ENCODE results near the gene COL11A2.

Gene COL11A2

DNA sequence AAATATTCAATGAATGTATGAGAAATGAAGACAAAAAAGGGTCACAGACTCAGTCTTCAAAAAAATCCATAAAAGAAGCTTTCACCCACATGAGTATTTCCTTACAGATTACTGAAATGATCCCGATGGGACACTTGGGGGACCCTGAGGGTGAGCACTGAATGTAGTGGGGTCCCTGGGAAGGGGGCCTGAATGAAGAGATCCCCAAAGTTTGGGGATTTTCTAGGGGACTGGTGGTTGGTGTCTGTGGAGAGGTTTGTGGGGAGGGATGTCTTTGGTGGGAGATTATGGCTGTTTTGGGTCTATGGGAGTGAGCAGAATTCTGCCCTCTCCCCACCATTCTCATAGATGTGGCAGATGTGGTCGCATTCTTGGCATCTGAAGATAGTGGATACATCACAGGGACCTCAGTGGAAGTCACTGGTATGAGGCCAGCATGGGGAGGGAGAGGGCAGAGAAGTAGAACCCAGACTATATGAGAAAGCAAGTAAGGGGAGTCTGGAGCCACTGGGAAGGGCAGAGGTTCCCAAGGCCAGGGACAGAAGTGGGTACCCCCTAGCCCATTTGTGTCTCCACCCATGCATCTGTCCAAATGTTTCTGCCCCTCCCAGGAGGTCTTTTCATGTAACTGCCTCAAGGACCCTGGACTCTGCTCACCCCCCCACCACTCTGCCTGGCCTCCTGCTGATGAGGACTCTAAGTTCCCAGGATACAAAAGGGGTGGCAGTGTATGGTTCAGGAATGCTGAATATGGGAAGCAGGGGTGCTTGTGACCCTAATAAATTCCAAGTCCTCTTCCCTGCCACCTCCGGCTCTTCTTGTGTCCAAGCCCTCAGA is 14.0 kb upstream of the COL11A2 start:
- DNase-seq: no peak

DNA sequence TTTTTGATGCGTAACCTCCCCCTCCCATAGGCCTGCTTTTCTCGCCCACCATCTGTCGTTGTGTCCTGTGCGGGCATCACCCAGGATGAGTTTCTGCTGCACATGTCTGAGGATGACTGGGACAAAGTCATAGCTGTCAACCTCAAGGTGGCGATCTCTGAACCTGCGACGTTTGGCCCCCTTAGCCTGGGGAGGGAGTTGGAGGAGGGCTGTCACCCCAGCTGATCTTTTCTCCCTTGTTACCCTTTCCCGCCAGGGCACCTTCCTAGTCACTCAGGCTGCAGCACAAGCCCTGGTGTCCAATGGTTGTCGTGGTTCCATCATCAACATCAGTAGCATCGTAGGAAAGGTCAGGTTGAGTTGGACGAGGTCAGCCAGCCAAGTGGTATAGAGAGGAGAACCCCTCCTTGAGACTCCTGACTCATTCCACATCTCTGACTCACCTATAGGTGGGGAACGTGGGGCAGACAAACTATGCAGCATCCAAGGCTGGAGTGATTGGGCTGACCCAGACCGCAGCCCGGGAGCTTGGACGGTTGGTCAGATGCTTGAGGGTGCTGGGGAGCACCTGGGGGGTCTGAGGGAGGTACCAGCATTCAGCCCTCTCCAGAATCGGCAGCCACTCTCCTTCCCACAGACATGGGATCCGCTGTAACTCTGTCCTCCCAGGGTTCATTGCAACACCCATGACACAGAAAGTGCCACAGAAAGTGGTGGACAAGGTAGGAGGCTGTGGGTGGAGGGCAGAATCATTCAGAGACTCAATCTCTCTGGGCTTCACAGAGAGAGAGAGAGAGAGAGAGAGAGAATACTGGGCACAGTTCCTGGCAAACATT is 13.1 kb upstream of the COL11A2 start:
- peak; percentile 5 for DNase-seq

DNA sequence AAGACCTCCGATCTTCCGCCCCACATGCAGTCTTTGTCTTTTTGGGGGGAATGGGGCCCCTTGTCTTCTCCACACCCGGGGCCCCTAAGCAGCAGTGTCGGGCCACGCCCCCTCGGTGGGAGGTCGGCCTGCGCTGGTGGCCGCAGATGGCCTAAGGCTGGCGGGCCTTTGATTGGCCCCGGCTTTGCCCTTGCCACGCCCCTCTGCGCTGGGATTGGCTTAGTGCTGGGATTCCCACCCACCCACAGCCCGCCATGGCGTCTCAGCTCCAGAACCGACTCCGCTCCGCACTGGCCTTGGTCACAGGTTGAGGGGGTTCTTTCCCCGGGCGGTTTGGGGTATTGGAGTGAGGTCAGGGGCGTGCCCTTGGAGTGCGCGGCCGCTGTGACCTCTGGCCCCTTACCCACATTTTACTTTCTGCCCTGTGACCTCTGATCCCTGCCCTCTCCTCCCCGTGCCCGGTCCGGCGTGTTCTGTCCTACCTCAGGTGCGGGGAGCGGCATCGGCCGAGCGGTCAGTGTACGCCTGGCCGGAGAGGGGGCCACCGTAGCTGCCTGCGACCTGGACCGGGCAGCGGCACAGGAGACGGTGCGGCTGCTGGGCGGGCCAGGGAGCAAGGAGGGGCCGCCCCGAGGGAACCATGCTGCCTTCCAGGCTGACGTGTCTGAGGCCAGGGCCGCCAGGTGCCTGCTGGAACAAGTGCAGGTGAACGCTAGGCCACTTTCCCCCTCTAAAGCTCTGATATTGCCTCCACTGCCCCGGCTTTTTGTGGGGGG is 12.3 kb upstream of the COL11A2 start, which contains the start of gene HSD17B8:
Gene HSD17B8, plus strand, starts transcription at position 241 of the 776 bp plus-strand sequence. Its CDS starts 14 bp downstream, at position 255.
- peak; percentile 90 for DNase-seq

DNA sequence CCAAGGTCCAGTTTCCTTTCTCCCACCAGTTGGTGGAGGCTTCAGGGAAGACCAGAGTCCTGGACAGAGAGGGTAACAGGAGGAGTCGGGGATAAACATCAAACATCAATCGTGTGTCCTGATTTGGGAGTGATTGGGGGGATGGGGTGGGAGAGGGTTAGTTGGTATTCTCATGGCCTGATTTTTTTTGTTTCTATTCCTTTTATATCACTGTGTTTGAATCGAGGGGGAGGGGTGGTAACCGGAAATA is 11.8 kb upstream of the COL11A2 start:
- DNase-seq: no peak

DNA sequence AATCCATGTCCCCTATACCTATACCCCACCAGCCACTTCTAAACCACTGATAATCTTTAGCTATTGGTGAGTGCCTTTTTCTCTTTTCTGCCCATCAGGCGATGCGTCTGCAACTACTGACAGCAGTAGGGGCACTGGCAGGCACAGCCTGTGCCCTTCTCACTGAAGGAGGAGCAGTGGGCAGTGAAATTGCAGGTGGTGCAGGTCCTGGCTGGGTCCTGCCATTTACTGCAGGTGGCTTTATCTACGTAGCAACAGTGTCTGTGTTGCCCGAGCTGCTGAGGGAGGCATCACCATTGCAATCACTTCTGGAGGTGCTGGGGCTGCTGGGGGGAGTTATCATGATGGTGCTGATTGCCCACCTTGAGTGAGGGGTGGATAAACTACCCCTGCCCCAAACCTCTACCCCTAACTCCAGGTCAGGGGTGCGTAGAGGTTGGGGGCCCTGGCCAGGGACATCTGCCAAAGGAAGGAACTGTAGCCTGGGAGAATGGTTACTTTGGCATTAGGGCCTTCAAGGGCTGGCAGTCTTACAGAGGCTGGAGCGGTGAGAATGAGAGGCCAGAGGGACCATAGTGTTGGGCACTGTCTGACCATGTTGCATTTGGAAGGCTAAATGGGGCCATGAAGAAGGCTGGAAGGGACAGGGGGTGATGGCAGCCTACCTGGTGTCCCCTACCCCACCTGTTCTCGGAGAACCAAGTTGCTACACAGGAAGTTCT is 11.3 kb upstream of the COL11A2 start:
- DNase-seq: no peak

DNA sequence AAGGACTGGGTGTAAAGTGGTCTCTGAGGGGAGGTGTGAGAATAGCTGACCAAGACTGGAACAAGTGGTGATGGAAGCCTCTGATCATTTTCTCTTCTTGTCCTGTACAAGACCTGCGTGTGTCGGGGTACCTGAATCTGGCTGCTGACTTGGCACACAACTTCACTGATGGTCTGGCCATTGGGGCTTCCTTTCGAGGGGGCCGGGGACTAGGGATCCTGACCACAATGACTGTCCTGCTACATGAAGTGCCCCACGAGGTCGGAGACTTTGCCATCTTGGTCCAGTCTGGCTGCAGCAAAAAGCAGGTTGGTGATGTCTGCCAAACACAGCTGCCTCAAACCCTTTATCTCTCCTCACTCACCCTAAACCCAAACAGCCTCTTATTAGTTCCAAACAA is 10.5 kb upstream of the COL11A2 start:
- no peak for DNase-seq

DNA sequence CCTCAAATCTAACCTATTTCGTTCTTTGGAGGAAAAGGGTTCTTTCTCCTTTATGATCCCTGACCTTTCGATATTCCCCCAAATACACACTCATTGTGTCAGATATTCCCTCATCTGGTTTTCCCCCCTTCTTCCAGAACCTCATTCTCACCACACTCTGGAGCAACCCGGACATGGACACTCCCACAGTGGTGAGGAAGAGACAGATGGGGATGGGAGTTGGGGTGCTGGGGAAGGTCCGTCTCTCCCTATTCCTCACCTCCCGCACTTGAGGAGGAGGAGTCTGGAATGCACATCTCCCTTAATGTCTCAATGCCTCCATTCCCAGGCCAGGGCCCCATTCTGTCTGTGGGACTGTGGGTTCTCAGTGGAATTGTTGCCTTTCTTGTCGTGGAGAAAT is 9.7 kb upstream of the COL11A2 start:
- DNase-seq: no peak

DNA sequence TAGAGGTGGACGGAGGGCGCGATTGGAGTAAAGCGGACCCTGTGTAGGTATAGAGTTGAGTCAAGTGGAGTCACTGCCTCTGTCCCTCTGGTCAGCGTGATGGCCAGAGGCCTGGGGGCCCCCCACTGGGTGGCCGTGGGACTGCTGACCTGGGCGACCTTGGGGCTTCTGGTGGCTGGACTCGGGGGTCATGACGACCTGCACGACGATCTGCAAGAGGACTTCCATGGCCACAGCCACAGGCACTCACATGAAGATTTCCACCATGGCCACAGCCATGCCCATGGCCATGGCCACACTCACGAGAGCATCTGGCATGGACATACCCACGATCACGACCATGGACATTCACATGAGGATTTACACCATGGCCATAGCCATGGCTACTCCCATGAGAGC is 8.9 kb upstream of the COL11A2 start:
- DNase-seq: no peak

DNA sequence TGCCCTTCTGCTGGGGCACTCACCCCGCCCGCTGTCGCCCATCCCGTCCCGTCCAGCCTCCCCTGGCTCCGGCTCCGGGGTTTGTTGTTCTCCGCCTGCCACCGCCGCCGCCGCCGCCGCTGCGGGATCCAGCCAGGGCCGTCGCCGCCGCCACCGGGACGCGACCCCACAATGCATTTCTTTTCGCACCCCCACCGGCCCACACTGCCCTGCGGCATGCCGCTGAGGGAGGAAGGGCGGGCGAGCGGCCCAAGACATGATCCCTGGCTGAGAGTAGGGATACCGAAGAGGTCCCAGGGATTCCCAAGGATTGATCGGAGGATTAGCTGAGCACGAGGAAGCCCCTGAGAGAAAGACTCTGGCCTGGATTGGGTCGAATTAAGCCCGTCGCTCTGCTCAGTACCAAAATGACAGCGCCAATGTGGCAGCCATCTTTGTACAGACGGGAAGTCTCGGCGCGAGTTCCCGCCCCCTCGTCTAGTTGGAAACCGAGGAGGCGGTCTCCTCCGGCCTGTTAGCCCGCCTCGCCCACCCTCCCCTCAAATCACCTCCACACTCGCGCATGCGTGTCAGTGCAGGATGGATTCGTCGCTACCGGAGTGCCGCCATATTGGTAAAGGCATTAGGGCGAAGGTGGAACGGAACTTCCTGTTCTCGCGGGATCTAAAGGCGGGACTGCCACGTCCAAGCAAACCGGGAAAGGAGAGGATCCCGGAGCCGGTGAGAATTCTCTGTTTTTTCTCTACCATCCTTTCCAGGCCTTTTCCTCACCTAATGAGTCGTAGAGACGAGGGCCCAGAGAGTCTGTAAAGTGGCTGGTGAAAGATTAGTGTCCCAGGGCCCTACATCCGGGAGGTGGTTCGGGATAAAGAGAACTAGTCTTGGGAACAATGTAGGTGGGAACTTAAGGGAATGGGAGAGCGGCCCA is 8.2 kb upstream of the COL11A2 start, which contains the start of the genes RXRB and SLC39A7:
Gene RXRB, minus strand, starts transcription at position 447 of the 928 bp plus-strand sequence. Its CDS starts 189 bp downstream, at position 258.
Gene SLC39A7, plus strand, starts transcription at position 649 of the 928 bp plus-strand sequence. CDS start 379 bp downstream, outside the sequence.
- peak; percentile 98 for DNase-seq

DNA sequence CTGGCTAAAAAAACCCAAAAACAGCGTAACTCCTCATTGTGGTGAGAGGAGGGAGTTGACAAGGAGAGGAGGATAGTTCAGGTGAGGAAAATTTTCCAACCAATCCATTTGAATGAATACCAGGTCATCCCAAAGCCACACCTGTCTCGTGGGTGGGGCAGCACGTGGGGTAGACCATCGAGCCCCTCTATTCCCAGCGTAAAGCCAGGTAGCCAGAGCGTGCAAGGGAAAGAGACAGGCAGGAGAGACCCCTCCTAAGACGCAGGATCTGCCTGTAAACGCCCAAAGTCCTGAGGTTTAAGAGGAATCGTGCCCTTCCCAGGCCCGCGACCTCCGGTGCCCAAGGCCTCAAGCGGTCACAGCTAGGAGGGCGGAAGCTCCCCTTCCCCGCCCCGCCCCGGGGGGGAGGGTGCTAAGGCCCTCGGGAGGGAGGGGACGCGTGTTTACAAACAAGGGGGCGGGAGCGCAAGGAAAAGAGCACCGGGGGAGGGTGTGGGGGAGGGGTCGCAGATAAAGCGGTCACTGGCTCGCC is 7.5 kb upstream of the COL11A2 start:
- peak; percentile 67 for DNase-seq

DNA sequence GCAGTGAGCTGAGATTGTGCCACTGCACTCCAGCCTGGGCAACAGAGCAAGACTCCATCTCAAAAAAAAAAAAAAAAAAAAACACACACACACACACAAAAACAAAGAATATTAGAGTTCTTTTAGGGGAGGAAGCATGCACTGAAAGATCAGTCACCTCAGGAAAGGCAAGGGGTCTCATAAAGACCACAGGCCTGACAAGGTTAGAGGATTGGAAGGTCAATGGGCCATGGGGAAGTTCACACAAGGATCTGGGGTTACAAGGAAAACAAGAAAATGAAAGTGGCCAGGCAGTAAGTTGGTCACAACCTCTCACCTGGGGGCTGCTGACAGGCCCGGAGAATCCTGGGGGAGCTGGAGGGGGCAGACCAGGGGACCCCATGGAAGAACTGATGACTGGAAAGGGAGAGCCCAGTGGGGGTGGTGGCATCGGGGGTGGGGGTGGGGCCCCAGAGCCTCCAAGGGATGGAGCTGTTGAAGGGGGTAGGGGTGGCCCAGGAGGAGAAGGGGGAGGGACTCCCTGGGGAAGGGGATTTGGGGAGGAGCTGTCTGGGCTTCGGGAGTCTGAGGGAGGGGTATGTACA is 6.7 kb upstream of the COL11A2 start:
- no peak for DNase-seq

DNA sequence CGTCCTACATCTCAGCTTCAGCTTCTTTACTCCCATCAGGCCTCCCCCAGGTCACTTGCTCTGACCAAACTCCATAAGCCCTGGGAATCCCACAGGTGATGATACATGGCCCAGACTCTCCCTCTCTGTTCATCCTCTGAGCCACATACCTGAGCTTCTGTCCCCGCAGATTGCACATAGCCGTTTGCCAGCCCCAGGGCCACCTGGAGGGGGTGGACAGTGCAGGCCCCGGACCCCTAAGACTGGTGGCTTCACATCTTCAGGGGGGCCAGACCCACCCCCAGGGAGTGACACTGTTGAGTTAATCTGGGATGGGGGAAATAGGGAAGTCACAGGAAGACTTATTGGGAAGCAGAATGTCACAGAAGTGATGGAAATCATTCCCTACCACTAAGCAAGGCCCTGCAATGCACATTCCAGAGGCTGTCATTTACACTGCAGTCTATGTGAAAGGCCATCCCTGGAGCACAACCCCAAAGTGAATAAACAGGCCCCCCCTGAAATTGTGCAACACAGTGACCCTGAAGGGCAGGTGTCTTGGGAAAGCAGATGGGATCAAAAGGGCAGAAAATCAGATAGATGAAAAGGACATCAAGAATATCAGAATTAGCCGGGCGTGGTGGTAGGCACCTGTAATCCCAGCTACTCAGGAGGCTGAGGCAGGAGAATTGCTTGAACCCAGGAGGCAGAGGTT is 6.0 kb upstream of the COL11A2 start:
- DNase-seq: no peak

DNA sequence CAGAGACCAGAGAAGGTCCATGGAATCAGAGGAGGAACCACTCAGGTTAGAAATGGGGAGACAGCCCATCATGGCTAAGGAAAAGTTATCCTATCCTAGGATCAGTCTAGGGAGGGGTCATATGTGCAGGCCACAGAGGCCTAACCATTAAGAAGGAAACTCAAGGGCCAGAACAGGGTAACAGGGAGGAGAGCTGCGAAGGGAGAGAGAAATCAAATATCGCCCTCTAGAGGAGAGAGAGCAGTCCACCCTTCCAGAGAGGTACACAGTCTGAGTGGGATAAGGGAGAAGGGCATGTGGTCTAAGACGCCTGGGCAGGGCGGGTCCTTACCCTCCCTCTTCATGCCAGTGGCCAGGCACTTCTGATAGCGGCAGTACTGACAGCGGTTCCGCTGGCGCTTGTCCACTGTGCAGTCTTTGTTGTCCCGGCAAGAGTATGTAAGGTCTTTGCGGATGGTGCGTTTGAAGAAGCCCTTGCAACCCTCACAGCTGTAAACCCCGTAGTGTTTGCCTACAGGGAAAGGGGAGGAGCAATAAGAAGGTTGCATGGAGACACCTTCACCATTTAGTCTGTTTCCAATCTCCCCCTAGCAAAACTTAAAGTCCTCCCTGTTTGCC is 5.3 kb upstream of the COL11A2 start:
- peak; percentile 72 for DNase-seq

DNA sequence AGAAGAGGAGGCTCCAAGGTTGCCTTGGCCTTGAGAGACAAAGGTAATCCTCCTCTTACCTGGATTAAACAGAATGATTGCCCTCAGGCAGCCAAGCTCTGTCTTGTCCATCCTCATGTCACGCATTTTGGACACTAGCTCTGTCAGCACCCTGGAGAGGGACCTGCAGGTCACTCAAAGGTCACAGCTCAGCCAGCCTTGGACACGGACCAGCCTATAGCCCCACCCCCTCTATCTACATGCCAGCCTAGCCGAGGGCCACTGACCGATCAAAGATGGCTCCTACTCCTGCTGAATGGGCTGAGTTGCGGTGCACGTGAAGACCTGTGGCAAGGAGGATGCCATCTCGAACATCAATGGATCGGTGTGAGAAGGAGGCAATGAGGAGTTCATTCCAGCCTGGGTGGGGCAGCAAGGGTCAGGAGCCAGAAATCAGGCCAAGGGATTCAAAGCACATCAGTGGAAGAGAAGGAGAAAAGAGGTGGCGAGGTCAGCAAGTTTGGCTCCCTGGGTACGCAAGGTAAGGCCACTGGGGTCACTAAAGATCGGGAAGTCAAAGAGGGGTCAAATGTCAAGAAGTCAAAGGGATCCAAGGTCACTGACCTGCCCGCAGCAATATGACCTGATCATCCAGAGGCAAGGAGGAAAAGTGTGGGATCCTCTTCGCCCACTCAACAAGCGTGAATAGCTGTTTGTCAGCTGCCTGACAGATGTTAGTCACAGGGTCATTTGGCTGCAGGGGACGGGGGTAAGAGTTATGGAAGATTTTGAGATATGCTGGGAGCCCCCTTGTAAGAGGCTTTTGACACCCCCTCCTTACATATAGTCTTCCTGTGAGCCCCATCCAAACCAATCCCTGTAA is 3.3 kb upstream of the COL11A2 start:
- DNase-seq: no peak

DNA sequence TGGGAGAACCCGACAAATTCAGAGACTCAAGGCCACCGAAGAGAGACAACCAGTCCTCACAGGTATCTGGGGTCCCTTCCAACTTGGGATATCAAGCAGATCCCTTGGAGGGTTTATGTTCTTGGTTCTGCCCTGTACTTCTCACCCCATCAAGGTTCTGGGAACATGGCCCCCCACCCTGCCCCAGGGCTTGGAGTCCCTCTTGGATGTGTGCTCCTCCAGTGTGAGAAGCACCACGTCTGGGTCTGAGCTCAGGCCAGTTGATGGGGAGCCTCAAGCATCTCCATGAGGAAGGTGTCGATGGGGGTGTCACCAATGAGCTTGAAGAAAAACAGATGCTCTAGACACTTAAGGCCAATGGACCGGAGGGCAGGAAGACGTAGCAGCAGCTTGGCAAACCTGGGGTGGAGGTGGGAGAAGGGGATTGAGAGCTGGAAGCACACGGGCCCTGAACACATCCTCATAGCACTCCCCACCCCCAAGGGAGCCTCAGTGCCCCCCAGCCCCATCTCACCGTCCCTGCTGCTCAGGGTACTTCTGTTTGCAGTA is 2.2 kb upstream of the COL11A2 start:
- DNase-seq: no peak

DNA sequence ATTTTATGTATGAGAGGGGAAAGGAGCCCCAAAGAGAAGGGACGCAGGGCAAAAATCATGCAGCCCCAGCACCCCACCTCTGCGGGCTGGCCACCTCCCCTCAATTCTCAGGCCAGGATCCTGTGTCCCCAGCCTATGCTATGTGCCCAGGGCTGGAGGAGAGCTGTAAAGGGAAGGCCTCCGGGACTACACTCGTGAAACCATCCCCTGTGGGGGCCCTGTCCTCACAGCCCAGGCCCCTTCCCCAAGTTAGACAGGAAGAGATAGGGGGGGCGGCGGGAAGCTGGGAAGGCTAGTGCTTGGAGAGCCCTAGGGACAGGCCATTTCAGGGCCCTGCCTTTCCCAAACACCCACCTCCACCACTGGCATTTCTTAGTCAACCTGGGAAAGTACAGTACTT is 1.4 kb upstream of the COL11A2 start:
- no peak for DNase-seq

DNA sequence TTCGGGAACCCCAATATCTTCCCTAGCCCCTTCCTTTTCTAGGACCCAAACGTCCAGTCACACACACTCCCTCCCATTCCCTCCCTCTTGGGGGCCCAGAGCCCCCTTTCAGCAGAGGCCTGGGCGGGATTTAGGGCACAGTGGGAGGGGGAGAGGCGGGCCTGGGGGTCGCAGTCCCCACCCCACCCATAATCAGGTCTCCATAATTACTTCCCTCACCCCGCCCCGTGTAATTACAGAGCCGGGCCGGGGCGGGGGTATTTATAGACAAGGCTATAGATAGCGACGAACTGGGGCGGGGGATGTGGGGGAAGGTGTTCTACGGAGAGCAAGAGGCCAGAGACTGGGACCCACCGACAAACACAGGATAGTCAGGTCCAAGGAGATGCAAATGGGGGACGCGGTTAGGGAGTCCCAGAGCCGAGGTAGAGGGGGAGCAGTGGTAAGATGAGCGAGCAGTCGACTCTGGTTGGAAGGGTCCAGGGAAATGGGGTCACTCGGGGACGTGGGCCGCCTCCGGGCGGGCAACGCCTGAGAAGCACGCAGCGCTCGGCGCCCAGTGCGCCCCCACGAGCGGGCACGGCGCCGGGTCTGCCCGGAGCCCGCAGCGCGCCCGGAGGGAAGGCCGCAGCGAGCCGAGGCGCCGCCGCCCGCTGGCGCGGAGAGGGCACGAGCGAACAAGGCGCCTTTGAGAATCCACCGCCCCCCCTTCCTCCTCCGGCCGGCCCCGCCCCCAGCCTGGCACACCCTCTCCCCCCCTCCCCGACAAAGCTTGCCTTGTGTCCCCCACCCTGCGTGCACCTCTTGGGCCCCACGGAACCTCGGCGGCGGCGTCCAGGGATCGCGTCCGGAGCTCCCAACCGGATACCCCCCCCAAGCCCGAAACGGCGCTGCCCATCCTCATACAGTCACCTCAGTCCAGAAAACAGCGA is 670 bp upstream of the COL11A2 start:
- no peak for DNase-seq

Measured in MV-4-11 (cell line).